ENCODE results near the gene CETN2.
"Not testable (repeated sequence)": the region's sequence is repeated elsewhere in the genome, so short reads cannot be mapped to it uniquely, and the experiment has no call there.

Gene CETN2

GRCh38 chrX:152850465-152850864, 19.9 kb upstream of the CETN2 start:
- no peak for DNase-seq (ENCODE audit: extremely low spot score)
- CTCF ChIA-PET: no interaction called here
- TF ChIP-seq CTCF (IDR thresholded peaks at IDR 0.05; ENCODE audit: control extremely low read depth, extremely low read depth, low read depth, missing control alignments): no peak
- POLR2A ChIA-PET: no interaction called here

DNA sequence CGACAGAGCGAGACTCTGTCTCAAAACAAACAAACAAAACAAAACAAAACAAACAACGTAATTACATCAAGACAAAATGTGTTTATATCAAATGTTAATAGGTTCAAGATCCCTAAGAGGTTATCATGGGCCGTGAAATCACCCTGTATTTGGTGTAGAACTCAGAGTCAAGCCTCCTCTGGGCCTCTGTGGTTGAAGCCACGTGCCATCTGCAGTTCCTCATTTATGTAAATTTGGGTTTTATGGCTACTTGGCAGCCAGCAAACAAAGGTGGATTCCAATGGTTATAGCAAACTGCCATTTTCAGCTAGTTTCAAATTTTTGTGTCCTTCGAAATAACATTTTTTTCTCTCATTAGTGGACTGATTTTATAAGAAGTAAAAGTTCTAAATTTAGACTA, 16.7 kb upstream of the CETN2 start:
- TF ChIP-seq CTCF (IDR thresholded peaks at IDR 0.05; ENCODE audit: control extremely low read depth, extremely low read depth, low read depth, missing control alignments): no peak
- ChIA-PET POLR2A (no interaction called here), CTCF (no interaction called here)
- no peak for DNase-seq (ENCODE audit: extremely low spot score)

- CTCF ChIA-PET: interaction anchor here (0.9 kb wide), 1 partner anchor 12 kb away, joined by 3 read pairs; no protein-coding TSS in a partner anchor
- POLR2A ChIA-PET: no interaction called here
- no peak for TF ChIP-seq CTCF (IDR thresholded peaks at IDR 0.05; ENCODE audit: control extremely low read depth, extremely low read depth, low read depth, missing control alignments)
- no peak for DNase-seq (ENCODE audit: extremely low spot score)
These were observed 15.2 kb upstream of the CETN2 start for GRCh38 chrX:152845618-152846240.

- TF ChIP-seq CTCF (IDR thresholded peaks at IDR 0.05; ENCODE audit: control extremely low read depth, extremely low read depth, low read depth, missing control alignments): no peak
- CTCF ChIA-PET: no interaction called here
- no peak for DNase-seq (ENCODE audit: extremely low spot score)
- POLR2A ChIA-PET: no interaction called here
These were observed 13.7 kb upstream of the CETN2 start for GRCh38 chrX:152844256-152844655.

- no peak for TF ChIP-seq CTCF (IDR thresholded peaks at IDR 0.05; ENCODE audit: control extremely low read depth, extremely low read depth, low read depth, missing control alignments)
- CTCF ChIA-PET: no interaction called here
- DNase-seq (ENCODE audit: extremely low spot score): no peak
- POLR2A ChIA-PET: no interaction called here
These were observed 13.3 kb upstream of the CETN2 start for GRCh38 chrX:152843852-152844251.

DNA sequence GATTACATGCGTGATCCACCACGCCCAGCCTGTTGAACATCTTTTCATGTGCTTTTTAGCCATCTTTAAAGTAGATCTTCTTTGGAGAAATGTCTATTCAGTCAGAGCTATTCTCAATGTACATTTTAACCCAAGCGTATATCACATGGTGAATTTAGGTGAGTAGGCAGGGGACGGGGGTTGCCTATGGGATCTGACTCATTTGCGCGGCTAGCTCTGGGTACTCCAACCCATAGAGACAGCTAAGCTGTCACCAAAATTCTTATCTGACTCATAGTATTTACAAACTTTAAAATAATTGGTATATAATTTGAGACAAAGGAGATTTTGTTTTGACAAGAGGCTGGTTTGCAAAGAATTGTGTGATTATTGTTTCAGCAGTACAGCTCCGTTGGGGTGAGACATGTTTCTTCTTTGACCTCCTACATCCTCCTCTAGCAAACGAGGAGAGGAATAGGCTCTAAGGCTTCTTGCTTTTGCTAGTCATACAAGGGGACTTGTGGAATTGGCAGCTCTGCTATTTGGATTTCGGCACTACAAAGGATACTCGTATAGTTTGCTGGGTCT, 12.3 kb upstream of the CETN2 start:
- POLR2A ChIA-PET: no interaction called here
- no peak for DNase-seq (ENCODE audit: extremely low spot score)
- CTCF ChIA-PET: no interaction called here
- no peak for TF ChIP-seq CTCF (IDR thresholded peaks at IDR 0.05; ENCODE audit: control extremely low read depth, extremely low read depth, low read depth, missing control alignments)

- CTCF ChIA-PET; POLR2A ChIA-PET; DNase-seq (ENCODE audit: extremely low spot score): not testable (repeated sequence)
These were observed 4.9 kb upstream of the CETN2 start for GRCh38 chrX:152835470-152835869.

All from GM10248 (cell line).